IPS-18c (cell line): ENCODE data around the gene SLC3A2.

Experiments
- H3K4me3 ChIP-seq: 2 replicates; pipeline ENCODE4 v1.7.0; 2013; ENCODE audit warnings: low read depth, mild to moderate bottlenecking, low read length, moderate library complexity; ENCODE audit not compliant: insufficient read depth
- H3K9me3 ChIP-seq: one replicate; pipeline ENCODE4 v1.6.1; 2013; ENCODE audit warnings: mild to moderate bottlenecking, low read length, moderate library complexity; ENCODE audit not compliant: control insufficient read depth, insufficient read depth

Gene SLC3A2

DNA sequence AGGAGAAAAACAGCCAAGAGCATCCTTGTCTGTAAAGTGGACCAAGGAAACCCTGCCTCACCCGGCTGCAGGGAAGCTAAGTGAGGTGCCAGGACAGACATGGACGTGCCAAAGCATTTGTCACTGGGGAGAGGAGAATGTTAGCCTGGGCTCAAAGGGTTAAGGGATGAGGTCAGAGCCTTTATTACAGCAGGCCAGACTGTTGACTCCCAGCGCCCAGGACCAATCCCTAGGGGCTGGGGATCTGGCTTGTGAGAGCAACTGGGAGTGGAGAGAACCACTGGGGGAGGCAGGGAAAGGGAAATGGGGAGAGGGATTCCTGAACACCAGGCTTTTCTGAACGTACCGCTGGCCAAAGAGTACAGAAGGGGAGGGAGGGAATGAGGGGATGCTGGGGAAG is 37.8 kb downstream of the SLC3A2 start:
- Histone ChIP-seq H3K4me3 (no peak overlapping the region), H3K9me3 (peaks cover 2% of the 10 kb centered on the region)

DNA sequence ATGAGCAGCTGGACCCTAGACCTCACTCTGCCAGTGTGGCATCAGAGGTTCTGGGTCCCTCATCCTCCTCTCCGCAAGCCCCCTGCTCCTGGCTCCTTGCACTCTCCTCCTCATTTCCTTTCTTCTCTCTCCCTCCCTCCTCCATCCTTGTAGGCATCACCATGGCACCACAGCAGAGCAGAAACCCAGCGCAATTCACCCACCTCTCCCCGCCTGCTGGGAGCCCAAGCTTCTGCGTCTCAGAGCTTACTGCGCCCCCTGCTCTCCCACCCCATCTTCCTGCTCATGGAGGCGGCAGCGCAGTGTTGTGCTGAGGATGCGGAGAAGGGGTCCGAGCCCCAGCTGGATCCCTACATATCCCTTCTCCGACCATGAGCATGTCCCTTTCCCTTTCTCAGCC is 38.8 kb downstream of the SLC3A2 start:
- H3K9me3 ChIP-seq: peaks cover 2% of the 10 kb centered on the region
- H3K4me3 ChIP-seq: no peak overlapping the region

DNA sequence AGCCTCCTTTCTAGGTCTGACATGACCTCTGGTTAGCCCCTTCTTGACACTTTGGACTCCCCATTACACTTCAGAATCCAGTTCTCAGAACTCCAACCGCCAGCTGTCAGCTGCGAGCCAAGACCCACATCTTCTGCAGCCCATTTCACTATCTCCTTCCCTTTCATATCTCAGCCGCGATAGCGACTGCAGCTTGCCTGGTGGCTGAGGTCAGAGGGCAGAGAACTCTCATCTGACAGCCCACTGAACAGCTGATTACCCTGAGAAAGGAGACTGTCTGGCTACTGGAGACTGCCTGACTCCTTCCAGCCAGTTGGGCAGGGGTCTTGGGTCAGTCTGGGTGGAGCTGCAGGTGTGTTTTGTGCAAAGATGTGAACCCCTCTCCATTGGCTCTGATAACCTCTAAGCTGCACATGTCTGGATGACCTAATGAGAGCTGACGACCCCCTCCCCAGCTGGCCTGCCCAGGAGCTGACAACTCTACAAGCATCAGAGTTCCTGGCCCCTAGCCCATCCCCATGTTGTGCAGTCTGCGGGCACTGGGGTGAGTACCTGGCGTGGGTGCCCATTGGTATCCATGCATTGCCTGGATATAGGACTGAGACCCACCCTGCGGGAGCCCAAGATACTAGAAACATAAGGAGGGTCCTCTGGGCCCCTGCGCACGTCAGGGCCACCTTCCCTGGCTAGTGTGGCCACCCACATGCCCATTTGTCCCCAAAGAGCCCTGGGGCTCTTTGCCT is 39.4 kb downstream of the SLC3A2 start:
- peaks cover 2% of the 10 kb centered on the region for H3K9me3 ChIP-seq
- no peak overlapping the region for H3K4me3 ChIP-seq

DNA sequence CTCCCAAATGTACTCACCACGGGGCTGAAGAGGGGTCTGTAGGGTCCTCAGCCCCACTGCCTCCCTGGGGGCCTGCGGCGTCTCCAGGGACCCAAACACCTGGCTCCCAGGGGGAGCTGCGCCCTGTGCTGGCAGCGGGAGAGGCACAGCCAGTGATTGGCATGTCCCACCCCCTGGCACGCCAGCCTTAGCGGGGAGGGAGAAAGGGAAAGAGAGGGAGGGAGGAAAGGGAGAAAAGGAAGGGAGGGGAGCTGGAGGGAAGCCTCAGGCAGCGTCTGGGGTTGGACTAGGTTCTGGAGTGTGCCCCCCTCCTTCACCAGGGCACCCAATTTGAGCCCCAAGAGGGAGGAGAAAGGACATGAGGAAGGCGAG is 40.5 kb downstream of the SLC3A2 start, which contains the start of gene CHRM1:
CHRM1 (minus strand) TSS at position 163 of the 372 bp plus-strand sequence. CDS start 10,263 bp downstream, outside the sequence.
- Histone ChIP-seq H3K9me3 (peaks cover 2% of the 10 kb centered on the region), H3K4me3 (no peak within 1 kb of the TSS)

DNA sequence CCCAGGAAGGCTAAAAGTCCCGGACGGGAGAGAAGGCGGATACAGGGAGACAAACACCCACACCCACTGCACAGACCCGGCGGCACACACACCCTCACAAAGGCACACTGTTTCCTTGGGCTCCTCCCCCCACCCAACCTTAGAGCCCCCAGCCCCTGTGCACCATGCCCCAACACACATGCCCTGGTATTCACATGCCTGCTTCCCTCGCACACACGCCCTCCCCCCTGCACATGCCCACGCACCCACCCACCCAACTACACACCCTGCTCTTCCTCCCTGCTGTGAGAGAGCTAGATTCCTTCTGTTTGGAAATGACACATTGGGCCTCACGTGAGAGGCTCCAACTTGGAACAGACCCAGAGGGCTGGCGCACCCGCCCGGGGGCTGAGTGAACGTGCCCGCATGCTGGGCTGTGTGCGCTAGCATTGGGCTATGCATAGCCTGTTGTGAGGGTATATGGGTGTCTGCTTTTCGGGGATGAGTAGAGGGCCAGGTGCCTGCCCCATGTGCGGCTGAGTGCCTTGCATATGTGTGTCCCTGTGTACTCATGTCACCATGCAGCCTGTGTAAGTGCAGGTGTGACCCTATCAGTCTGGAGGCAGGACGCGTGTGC is 41.0 kb downstream of the SLC3A2 start:
- Histone ChIP-seq H3K4me3 (no peak overlapping the region), H3K9me3 (peaks cover 2% of the 10 kb centered on the region)

DNA sequence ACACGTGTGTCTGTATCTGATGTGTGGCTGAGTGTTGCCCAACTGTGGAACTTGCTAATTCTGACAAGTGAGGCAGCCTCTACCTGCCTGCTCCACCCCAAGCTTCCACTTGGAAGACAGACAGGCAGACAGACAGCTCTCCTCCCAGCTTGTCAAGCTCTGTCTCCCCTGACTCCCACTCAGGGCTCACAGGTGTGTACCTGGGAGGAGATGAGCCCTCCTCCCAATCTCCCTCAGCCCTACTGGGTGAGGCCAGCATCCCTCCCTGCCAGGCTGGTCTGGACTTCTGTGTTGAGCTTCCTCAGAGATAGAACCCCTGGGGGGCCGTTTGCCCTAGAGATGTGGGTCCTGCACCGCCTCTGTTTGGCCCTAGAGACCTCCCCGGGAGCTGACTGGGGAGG is 41.5 kb downstream of the SLC3A2 start:
- Histone ChIP-seq H3K9me3 (peaks cover 2% of the 10 kb centered on the region), H3K4me3 (no peak overlapping the region)

DNA sequence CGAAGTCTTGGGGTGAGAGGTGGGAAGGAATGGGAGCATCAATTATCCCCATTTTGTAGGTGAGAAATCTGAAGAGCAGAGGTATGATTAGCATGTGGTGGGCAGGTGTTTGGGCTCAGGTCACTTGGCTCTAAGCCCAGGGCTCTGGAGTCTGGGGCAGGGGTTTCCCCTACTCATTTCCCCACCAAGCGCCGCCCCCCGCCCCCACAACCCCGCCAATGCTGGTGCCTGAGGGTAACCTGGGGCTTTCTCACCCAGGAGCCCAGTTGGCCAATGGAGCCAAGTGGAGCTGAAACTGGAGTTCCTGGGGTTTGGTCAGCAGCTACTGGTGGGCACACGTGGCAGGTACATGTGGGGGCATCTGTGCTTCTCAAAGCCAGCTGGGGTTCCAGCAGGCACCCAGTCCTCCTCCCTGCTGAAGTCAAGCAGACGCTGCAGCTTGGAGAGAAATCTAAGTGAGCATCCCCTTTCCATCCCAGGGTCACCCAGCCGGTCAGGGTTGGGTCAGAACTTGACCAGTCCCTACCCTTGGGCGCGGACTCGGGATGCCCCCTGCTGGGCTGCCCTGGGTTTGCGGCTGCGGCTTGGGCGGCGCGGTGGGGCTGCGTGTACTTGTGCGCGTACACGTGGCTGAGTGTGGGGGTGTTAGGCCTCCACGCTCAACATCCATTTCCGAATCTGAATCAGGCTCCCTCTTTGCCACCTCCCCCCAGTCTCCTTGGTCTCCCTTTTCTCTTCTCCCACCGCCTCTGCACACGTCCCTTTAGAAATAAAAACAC is 42.1 kb downstream of the SLC3A2 start:
- Histone ChIP-seq H3K4me3 (peak overlapping the region; percentile 20), H3K9me3 (peaks cover 2% of the 10 kb centered on the region)

DNA sequence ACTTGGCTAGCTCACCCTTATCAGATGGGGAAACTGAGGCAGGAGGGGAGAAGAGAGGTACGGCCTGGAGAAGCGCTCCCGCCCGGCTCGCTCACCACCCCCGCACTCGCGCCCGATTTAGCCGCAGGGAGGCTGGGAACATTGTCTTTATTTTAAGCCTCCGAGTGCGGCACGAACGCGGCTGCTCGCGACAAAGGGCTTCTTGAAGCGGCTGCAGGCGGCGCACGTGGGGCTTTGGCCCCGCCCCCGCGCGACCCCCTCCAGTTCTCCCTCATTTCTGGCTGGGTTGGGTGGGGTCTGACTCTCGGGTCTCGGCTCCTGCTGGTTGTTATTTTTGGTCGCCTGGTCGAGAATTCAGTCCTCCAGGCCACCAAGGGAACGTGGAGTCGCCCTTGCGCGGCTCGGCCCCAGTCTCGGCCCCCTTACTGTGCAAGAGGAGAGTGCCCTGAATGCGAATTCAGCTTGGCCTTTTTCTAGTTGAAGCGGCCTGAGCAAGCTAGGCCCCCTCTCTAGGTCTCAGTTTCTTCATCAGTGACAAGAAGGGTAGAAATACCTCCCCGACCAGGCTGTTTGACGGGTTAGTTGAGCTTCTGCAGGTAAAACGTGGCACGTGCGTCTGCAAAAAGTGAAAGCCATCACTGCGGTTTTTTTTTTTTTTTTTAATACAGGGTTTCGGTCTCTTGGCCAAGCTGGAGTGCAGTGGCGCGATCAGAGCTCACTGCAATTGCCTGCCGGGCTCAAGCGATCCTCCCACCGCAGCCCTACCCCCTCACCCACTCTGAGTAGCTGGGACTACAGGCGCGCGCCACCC is 43.1 kb downstream of the SLC3A2 start:
- Histone ChIP-seq H3K9me3 (peaks cover 6% of the 10 kb centered on the region), H3K4me3 (peak overlapping the region; percentile 37; the same call in 1 of the 2 replicates)

DNA sequence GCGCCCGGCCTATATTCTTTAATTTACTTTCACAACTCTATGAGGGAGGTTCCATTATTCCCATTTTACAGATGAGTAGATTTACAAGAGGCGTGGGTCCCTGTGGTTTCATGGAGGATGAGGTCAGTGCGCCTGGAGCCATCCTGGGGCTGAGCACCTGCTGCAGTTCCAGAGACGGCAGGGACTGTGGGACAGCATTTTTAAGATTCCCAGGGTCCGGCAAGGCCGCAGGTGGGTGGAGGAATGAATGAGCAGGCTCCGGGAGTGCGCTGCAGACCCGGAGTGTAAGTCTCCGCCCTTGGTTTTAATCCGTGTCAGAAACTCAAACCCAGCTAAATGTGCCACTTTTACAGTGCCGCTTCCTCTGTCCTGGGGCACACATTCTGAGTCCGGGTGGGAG is 44.6 kb downstream of the SLC3A2 start:
- peaks cover 6% of the 10 kb centered on the region for H3K9me3 ChIP-seq
- peak overlapping the region; percentile 54; the same call in 1 of the 2 replicates for H3K4me3 ChIP-seq

DNA sequence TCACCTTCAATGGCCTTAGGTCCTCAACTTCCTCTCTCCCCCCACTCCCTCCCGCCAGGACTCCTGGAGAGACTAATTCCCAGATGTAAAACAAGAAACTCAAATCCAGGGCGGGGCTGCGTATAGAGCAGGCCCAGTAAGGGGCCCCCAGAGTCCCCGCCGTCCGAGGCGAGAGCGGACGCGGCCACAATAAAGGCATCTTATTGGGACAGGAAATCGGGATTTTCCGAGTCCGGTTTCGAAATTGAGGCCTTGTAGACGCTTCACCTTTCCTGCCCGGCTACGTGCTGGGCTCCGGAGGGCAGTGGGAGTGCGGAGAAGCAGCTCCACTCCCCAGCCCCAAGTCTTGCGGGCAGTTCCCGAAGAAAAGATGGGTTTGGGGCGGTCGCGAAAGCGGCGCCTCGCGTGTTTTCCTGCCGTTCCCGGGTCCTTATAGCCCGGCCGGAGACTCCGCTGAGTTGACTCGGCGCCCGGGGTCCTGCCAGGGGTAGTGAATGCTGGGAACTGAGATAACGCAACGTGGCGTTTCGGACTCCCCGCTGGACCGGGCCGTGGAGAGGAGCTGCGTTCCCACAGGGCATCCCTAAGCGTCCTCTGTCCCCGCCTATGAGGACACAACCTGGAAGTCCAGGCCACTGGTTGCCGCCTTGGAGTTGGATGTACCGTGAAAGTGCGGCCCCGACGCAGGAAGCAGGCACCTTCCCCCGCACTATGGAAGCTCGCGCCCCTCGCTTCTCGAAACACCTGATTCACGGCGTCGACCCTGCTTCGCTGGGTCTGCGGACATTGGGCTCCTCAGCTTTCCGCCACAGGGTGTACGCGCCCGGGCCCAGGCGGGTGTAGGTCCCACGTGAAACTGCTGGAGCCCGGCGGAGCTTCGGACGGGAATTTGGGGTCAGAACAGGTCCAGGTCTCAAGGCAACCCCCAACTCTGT is 45.3 kb downstream of the SLC3A2 start:
- H3K9me3 ChIP-seq: peaks cover 6% of the 10 kb centered on the region
- H3K4me3 ChIP-seq: peak overlapping the region; percentile 54

DNA sequence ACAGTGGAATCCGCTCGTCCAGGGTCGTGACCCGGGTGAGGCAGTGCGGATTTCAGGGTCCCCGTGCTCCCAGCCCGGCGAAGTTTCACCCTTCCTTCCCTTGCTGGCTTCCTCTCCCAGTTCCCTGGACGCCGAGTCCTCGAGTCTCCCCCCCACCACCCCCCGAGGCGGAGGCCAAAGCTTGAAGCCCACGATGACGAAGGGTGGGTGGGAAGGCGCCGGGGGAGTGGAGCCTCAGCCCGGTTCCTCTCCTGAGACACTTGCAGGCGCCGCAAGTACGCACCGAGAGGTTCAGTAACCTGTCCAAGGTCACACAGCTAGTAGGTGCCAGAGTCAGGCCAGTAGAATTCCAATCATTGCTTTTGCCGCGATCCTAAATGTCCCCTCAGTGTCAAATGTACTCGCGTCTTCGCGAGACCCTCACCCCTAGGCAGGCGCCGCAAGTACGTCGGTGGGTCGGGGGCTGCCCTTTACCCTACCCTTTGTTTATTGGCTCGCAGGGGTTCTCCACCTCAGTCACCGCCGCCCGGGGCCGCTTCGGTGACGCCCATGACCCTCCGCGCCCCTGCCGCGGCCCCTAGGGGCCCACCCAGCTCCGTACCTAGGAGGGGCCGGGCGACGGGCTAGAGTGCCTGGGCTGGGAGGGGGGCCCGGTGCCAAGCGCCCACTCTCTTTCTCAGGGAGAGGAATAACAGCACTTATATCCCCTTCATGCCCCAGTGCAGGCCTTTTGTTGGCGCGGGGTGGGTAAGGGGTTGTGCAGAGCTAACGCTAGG is 46.2 kb downstream of the SLC3A2 start:
- Histone ChIP-seq H3K4me3 (peak overlapping the region; percentile 54), H3K9me3 (peaks cover 4% of the 10 kb centered on the region)

DNA sequence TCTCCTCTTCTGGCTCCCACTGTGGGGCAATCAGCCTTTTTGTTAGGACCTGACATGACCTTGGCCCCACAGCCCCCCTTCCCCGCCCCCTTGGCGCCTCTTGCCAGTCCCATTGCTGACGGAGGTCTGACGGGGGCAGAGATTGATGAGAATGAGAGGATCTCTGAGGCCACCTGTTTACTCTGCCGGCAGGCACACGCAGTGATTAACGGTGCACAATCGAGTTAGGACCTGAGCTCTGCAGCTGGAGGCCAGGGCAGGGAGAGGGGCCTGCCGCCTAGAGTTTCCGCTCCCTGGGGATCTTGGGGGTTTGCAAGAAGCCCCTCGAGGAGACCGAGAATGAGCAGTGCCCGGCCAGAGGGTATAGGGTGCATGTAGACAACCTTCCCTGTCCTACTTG is 47.3 kb downstream of the SLC3A2 start:
- peaks cover 4% of the 10 kb centered on the region for H3K9me3 ChIP-seq
- H3K4me3 ChIP-seq: no peak overlapping the region

DNA sequence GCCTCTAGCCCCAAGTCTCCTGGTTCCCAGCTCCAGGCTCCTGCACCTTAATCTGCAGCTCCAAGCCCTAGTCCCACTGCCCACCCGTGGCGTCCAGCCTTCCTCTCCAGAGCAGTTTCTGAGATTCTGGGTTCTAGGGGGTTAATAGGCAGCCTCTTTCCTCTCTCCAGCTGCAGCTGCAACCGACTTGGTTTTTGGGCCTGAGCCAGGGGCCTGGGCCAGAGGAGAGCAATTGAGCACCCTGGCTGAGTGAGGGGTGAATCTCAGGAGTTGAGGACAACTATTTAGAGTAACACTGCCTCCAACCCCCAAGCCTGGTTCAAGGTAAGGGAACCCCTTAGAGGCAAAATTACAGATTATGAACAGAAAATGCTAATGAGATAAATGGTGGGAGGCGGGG is 49.5 kb downstream of the SLC3A2 start:
- Histone ChIP-seq H3K4me3 (no peak overlapping the region), H3K9me3 (peaks cover 4% of the 10 kb centered on the region)

DNA sequence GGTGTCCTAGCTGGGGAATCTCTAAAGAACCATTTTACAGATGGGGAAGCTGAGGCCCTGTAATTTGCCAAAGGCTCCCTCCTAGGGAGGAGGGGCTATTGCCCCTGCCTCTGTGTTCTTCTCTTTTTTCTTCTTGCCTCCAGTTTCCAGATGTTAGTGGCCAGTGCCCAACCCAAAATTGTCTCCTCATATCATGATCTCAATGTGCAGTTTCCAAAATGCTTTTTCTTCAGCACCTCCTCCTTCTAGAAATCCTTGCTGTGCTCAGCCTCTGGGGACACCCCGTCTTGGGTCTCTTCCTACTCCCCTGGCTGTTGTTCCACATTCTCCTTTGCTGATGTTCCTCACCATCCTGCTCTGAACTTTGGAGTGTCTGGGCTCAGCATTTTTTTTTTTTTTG is 50.0 kb downstream of the SLC3A2 start:
- Histone ChIP-seq H3K9me3 (peaks cover 4% of the 10 kb centered on the region), H3K4me3 (no peak overlapping the region)

DNA sequence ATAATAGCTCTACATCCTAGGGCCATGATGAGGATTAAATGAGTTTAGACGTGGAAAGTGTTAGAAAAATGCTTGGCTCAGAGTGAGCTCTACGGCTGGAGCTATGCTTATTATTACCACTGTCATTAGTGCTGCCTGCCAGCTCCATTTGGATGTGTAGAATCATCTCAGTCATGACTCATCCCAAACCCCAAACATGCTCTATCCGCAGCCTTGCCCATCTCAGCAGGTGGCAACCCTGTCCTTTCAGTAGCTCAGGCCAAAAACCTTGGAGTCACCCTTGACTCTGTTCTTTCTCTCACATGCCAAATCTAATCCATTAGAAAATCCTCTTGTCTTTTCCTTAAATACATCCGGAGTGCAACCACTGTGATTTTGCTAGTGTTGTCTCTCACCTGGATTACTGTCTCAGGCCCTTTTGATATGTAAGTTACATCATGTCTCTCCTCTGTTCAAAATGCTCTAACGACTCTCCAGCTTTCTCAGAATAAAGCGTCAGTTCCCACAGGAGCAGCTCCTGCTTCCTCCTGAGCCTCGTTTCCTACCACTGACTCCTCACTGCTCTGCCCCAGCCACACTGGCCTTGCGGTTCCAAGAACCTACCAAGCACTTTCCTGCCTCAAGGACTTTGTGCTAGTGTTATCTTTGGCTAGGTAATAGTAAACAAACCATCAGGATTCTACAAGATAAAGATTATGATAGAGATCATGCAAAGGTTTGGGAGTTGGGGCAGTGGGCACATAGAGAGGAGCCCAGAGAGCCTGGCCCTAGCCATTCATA is 51.0 kb downstream of the SLC3A2 start:
- Histone ChIP-seq H3K4me3 (no peak overlapping the region), H3K9me3 (peaks cover 4% of the 10 kb centered on the region)
